ENCODE measurements around the gene NEK3.

- TF ChIP-seq CTCF (IDR thresholded peaks at IDR 0.05) (no peak), POLR2AphosphoS5 (IDR thresholded peaks at IDR 0.05; ENCODE audit: low read depth, low read length) (no peak)
Measured at GRCh38 chr13:52160053-52160452, 656 bp upstream of the NEK3 start.
